ENCODE data around the gene CAPN9.

Gene CAPN9

DNA sequence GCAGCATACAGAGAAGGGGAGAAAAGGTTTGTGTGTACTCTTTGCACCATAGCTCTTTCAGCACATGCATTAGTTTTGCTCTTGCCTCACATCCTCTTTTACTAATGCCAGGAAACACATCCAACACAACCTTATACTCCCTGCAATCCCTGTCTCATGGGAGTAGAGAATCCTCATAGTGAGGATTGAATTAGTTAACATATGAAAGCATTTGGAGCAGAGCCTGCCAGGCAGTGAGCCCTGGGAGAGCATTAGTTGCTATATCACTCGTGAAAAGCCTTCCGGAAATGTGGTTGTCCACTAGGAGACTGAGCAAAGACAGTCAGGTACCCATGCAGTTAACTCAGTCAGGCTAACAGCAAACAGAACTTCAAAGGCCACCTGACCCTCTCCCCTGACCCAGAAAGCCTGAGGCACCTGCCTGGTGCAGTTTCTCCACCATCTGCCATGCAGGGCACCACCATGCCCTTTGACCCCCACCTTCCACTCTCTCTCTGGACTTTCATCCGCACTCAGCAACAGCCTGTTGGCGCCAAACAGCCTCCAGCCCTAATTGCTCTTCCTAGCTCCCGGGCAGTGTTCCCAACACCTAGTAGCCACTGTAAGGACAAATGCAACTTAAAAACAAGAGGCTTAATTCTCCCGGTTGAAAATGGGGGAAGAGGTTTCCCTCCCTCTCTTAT, 18.3 kb upstream of the CAPN9 start:
- TF ChIP-seq, protein P1, sequence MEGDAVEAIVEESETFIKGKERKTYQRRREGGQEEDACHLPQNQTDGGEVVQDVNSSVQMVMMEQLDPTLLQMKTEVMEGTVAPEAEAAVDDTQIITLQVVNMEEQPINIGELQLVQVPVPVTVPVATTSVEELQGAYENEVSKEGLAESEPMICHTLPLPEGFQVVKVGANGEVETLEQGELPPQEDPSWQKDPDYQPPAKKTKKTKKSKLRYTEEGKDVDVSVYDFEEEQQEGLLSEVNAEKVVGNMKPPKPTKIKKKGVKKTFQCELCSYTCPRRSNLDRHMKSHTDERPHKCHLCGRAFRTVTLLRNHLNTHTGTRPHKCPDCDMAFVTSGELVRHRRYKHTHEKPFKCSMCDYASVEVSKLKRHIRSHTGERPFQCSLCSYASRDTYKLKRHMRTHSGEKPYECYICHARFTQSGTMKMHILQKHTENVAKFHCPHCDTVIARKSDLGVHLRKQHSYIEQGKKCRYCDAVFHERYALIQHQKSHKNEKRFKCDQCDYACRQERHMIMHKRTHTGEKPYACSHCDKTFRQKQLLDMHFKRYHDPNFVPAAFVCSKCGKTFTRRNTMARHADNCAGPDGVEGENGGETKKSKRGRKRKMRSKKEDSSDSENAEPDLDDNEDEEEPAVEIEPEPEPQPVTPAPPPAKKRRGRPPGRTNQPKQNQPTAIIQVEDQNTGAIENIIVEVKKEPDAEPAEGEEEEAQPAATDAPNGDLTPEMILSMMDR (IDR thresholded peaks at IDR 0.05; ENCODE audit: extremely low read depth, missing control alignments): no peak
- no peak for DNase-seq (ENCODE audit: low spot score)

DNA sequence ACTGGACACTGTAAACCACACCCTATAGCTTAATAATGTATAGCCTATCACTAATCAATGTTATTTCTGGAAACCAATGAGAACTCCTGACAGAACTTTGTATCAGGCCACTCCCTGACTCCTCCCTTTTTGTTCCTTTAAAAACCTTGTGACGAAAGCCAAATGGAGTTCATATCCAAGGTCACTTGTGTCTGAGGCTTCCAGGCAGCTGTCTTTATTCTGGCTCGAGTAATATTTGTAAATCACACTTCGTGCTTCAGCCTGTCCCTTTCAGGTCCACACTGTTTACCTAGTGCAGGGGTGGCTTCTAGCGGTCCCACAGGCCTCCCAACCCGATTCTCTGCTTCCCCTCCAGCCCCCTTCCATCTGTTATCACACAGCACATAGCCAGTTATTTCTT, 16.2 kb upstream of the CAPN9 start:
- TF ChIP-seq, protein P1 (IDR thresholded peaks at IDR 0.05; ENCODE audit: extremely low read depth, missing control alignments): no peak
- no peak for DNase-seq (ENCODE audit: low spot score)

DNA sequence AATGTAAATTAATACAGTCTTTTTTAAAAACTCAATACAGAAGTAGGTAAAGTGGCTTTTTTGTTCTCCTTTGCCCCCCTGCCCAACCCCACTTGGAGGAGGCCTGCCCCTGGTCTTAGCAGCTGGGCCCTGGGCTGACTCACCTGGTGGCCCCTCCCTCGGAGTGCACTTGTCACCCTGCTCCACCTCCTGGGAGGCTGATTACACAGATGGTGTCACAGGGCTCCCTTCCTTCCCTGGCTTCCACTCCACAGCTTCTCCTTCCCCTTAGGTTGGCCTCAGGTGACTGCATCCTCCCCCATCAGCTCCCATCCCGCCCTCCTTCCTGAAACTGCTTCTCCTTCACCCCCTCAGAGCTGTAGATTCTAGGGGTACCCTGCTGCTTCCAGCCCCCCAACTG, 11.7 kb upstream of the CAPN9 start:
- DNase-seq (ENCODE audit: low spot score): no peak
- TF ChIP-seq, protein P1 (IDR thresholded peaks at IDR 0.05; ENCODE audit: extremely low read depth, missing control alignments): no peak

DNA sequence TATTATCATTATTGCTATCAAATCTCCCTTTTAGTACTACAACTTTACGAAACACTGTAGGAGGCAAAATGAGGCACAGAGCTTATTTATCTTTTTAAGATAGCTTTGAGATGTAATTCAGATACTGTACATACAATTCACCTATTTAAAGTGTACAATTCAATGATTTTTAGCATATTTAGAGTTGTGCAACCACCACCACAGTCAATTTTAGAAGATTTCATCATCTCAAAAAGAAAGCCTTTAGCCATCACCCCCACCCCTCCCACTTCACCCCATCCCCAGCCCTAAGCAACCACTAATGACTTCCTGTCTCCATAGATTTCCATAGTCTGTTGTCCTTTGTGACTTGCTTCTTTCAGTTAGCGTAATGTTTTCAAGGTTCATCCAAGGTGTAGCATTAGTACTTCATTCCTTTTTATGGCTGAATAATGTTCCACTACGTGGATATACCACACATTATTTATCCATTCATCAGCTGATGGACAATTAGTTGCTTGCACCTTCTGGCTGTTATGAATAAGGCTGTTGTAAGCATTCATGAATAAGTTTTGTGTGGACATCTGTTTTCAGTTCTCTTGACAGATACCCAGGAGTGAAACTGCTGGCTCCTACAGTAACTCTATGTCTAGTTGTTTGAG, 9.4 kb upstream of the CAPN9 start:
- no peak for DNase-seq (ENCODE audit: low spot score)
- TF ChIP-seq, protein P1 (IDR thresholded peaks at IDR 0.05; ENCODE audit: extremely low read depth, missing control alignments): no peak

DNA sequence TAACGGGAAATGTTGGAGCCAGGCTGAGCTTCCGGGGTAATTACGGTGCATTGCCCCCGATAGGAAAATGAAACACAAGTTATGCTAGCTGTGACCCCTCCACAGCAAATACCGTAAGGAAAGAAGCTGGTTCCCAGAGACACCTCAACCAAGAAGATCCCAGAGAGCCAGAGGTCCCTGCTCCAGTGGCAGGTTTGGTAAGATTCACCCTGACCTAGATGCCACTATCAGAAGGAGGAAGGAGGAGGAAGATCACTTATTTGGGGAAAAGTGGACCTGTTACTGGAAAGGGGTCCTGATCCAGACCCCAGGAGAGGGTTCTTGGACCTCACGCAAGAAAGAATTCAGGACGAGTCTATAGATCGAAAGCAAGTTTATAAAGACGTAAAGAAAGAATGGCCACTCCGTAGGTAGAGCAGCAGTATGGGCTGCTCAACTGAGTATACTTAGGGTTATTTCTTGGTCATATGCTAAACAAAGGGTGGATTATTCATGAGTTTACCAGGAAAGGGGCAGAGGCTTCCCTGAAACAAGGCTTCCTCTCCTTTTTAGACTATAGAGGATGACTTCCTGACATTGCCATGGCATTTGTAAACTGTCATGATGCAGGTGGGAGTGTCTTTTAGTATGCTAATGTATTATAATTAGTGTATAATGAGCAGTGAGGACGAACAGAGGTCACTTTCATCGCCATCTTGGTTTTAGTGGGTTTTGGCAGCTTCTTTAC, 7.5 kb upstream of the CAPN9 start:
- DNase-seq (ENCODE audit: low spot score): no peak
- TF ChIP-seq, protein P1 (IDR thresholded peaks at IDR 0.05; ENCODE audit: extremely low read depth, missing control alignments): no peak

DNA sequence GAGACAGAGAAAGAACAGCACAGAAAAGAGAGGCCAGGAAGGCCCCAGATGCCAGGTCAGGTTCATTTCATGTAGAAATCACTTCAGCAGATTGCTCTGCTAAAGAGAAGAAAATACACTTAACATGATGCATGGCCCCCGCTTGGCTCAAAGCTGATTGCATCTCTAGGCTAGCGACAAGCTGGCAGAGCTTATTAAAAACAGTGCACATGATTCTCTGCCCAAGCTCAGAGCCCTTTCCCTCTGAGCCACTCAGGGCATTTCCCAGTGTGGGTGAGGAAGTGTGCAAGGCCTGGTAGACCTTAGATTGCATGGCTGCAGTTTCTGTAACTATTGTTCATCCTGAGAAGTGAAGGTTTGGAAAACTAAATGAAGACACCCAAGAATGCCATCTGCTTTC, 3.3 kb upstream of the CAPN9 start:
- TF ChIP-seq, protein P1 (IDR thresholded peaks at IDR 0.05; ENCODE audit: extremely low read depth, missing control alignments): no peak
- no peak for DNase-seq (ENCODE audit: low spot score)

DNA sequence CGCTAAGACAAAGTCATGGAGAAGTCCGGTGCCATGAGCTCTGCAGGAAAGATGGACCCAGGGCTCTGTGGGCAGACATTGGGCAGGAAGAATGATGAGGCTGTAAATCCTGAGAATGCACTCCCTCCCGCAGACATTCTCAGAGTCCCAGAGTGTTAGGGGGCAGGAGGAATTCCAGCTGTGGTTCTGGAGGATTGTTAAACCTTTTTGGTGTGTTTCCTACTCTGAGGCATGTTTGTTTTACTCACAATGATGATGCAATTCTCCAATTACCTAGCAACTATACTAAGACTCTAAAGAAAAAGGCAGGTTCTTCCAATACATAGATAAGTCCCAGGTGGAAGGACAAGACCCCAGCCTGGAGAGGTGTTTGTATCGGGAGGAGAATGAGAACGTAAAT, 2.8 kb upstream of the CAPN9 start:
- DNase-seq (ENCODE audit: low spot score): no peak
- TF ChIP-seq, protein P1 (IDR thresholded peaks at IDR 0.05; ENCODE audit: extremely low read depth, missing control alignments): no peak

Data from GM20000 (cell line).